ENCODE measurements around the gene ATP11A.

DNA sequence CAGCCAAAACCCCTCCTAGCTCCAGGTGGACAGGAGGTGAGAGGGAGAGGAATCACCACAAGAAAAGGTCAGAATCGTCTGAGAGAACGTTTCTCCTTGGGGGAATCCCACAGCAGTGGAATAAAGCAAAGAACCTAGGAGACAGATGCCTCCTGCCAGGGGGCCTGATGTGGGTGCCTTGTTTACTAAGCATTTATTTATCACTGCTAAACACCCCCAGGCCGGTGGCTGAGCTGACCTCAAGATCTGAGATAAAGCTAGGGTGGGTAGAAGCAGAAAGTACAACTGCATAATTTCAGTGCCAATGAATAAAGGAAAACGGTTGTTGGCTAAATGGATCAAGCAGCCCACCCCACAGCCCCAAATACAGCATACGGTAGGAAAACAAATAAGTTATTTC, 33.9 kb upstream of the ATP11A start:
- TF ChIP-seq EZH2 (IDR thresholded peaks at IDR 0.05) (no peak), POLR2AphosphoS5 (IDR thresholded peaks at IDR 0.05; ENCODE audit: borderline replicate concordance, low read depth, low read length) (no peak), FOXP2 (optimal IDR thresholded peaks at IDR 0.05; ENCODE audit: control extremely low read depth, extremely low read length, insufficient read depth) (no peak)
